ENCODE results near the gene AQP3.
A peak's percentile ranks its signal among the peaks of the same experiment; 100 is the strongest.
"Not testable (repeated sequence)": the region's sequence is repeated elsewhere in the genome, so short reads cannot be mapped to it uniquely, and the experiment has no call there.

Gene AQP3

GRCh38 chr9:33446946-33447798 lies at the start of gene AQP3:
Gene AQP3 (minus strand): TSS chr9:33447593. CDS start chr9:33447530, 63 bp downstream.
- peak; percentile 48 for DNase-seq

GRCh38 chr9:33493819-33494218 lies 46.4 kb upstream of the AQP3 start:
- DNase-seq: not testable (repeated sequence)

GRCh38 chr9:33489066-33489465 lies 41.7 kb upstream of the AQP3 start:
- DNase-seq: no peak

- not testable (repeated sequence) for DNase-seq
Measured at GRCh38 chr9:33485312-33485711, 37.9 kb upstream of the AQP3 start.

- no peak for DNase-seq
Measured at GRCh38 chr9:33480976-33481375, 33.6 kb upstream of the AQP3 start.

- DNase-seq: no peak
Measured at GRCh38 chr9:33480106-33480505, 32.7 kb upstream of the AQP3 start.

- DNase-seq: no peak
Measured at GRCh38 chr9:33476503-33476902, 29.1 kb upstream of the AQP3 start.

- no peak for DNase-seq
Measured at GRCh38 chr9:33475357-33475756, 28.0 kb upstream of the AQP3 start.

- peak; percentile 98 for DNase-seq
Measured at GRCh38 chr9:33473643-33474352, 26.4 kb upstream of the AQP3 start, which contains the start of gene NOL6. Gene NOL6 (minus strand): TSS chr9:33473924. CDS start chr9:33473842, 82 bp downstream.

GRCh38 chr9:33472881-33473615 lies 25.7 kb upstream of the AQP3 start:
- DNase-seq: no peak

GRCh38 chr9:33472171-33472880 lies 24.9 kb upstream of the AQP3 start:
- DNase-seq: no peak

- no peak for DNase-seq
Measured at GRCh38 chr9:33471361-33471760, 24.0 kb upstream of the AQP3 start.

- no peak for DNase-seq
Measured at GRCh38 chr9:33469891-33470290, 22.5 kb upstream of the AQP3 start.

- DNase-seq: no peak
Measured at GRCh38 chr9:33468797-33469621, 21.6 kb upstream of the AQP3 start.

GRCh38 chr9:33468215-33468730 lies 20.9 kb upstream of the AQP3 start:
- DNase-seq: no peak

GRCh38 chr9:33467526-33467925 lies 20.1 kb upstream of the AQP3 start:
- no peak for DNase-seq

- peak; percentile 9 for DNase-seq
Measured at GRCh38 chr9:33466565-33467495, 19.4 kb upstream of the AQP3 start.

GRCh38 chr9:33465596-33466564 lies 18.5 kb upstream of the AQP3 start:
- no peak for DNase-seq

GRCh38 chr9:33465096-33465495 lies 17.7 kb upstream of the AQP3 start:
- DNase-seq: no peak
